HG02884 (cell line): Measurements from ENCODE around the gene CADPS2.

ENCODE experiments used
- ATAC-seq: cut with Tn5 transposase; IDR thresholded peaks from one replicate; pipeline ENCODE4 v1.9.1; 2021; ENCODE audit warnings: mild to moderate bottlenecking, moderate library complexity; ENCODE audit not compliant: unreplicated experiment

CADPS2 gene

DNA sequence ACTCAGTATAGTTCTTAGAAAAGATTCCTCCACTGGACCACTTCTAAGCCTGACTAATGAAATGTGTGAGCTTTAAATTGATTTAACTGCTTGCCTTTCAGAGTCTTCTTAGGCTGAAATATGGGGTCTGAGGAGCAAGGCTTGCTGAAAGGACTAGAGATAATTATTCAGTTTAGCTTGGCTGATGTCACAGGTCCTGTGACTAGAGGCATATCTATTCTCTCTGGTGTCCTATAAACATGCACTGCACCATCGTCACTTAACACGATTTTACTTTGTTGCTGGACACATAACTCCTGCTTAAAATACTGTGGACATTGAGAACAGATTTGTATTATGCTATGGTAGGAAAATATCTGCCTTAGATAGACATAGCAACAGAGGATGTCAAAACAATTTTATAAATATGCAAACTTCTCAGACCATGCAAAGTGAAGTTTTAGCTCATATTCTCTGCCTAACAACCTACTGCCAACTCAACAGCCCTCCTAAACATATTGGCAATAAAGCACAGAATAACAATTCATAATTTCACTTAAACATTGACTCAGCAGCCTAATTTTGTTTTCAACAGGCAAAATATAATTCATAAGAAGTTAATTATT, 267.6 kb downstream of the CADPS2 start:
- ATAC-seq, result no peak

- no peak for ATAC-seq
Observed at GRCh38 chr7:122616951-122617350, 269.3 kb downstream of the CADPS2 start.

DNA sequence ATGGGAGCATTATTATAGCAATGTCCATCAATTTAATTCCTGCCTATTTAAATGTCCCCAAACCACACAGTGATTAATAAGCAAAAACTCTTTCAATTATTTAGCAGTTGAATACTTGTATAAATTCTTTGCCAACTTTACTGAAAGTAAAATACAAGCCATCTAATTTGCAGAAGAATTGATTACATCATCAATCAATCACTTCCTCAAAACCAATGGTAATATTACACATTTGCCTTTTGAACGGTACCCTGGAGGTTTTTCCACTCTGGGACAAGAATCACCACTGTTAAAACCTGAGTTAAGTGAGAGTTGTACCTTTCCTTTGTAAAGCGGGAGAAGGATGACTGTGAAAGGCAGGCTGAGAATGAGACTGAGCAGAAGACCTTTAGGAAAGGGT, 280.3 kb downstream of the CADPS2 start:
- no peak for ATAC-seq

DNA sequence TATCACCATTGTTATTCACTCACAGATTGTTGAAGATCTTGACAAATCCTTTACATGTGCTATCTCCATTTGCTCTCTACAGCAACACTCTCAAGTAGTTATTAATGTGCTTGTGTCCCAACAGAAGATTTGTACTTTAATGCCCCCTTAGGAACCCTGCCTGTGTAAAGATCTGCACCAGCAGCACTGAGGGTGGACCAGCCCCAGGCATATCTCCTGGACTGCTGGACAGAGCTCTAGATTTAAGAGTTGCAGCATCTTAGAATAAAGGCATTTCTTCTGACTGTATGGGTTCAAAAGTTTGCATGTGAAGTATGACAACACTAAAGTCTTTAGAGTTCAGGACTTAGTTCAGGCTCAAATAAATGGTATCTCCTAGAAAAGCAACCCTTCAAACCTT, 282.0 kb downstream of the CADPS2 start:
- no peak for ATAC-seq

GRCh38 chr7:122602800-122603199, 283.5 kb downstream of the CADPS2 start:
- no peak for ATAC-seq

DNA sequence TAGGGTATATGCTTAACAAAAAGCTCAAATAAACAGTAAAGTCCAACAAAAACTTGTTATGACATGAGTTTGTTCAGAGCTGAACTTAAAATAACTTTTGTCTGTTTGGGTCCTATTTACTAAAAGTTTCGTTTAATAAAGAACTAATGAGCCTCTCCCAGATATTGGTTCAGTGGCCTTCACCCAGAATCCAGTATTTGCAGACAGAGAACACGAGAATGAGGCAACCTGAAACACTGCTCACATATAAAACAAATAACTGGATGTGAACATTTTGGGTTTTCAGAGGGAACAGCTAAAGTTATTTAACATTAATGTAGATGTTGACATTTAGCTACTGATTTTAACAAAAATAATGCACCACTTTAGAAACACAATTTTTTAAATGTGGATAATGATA, 285.6 kb downstream of the CADPS2 start:
- no peak for ATAC-seq

- no peak for ATAC-seq
Observed at GRCh38 chr7:122600042-122600441, 286.2 kb downstream of the CADPS2 start.

GRCh38 chr7:122597277-122597676, 289.0 kb downstream of the CADPS2 start:
- no peak for ATAC-seq

DNA sequence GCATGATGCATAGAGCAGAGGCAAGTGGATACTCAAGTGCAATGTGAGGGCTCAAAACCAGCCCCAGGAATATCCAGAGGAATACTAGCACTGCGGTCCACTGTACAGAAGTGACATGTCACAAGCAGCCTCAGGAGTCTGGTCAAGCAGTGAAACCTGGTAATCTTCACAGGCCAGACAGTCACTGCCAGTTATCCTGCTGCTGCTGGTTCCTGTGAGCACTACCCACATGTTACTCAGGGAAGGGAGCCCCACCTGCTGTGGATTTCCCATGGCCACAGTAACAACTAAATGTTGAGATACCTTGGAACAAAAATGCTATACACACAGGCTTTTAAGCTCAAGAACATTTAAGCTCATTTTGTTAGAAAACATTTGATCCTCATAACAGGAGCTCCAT, 290.4 kb downstream of the CADPS2 start:
- no peak for ATAC-seq

GRCh38 chr7:122588621-122589020, 297.6 kb downstream of the CADPS2 start:
- ATAC-seq, result no peak

- ATAC-seq, result no peak
Observed at GRCh38 chr7:122584676-122585251, 301.5 kb downstream of the CADPS2 start.

GRCh38 chr7:122578350-122578749, 307.9 kb downstream of the CADPS2 start:
- ATAC-seq, result no peak

GRCh38 chr7:122577449-122578003, 308.7 kb downstream of the CADPS2 start:
- no peak for ATAC-seq

DNA sequence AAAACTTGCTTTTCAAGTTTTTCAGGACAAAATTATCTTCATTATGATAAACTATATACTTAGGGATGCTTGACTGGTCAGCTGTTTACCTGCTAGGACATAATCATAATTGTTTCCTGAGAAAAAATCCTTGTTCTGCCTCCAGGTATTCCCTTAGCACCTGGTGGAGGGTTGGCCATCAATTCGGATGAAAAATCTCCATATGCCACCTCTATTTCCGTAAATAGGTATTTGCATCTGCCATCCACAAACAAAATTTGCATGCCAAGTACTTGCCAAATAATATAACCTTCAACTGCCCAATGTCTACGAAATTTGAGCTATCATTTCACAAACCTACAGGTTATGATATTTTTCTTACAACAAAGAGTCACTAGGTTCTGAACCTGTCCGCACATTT, 313.6 kb downstream of the CADPS2 start:
- ATAC-seq, result no peak

- ATAC-seq, result no peak
Observed at GRCh38 chr7:122561326-122561725, 324.9 kb downstream of the CADPS2 start.

DNA sequence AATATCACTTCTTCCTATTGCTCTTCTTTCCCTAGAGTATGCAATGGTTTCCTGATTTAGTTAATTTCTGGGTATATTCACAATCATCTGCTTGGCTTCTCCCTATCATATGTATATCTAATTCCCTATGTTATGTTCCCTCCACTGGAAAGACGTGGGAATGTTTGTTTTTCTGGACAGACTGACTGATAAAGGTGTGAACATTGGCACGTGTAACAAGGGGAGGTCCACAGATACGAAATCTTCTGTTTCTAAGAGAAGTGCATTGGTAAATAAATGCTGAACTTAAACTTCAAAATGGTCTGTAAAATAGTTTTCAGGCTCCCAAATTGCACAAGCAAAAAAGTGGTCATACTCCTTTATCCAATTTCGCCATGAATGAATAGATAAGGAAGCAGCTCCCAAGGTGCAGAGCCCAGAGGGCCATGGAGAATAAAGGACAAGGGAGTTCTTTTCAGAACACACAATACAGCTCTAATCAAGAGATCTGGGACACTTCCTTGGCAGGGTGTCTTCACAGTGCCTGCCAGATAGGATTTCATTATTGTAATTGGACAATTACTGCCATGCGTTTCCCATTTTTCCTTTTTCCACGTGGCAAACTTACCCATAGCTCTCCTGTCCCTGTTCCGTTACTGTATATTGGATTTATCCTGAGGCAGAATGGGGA, 329.3 kb downstream of the CADPS2 start:
- ATAC-seq, result no peak

- ATAC-seq, result no peak
Observed at GRCh38 chr7:122556219-122556618, 330.0 kb downstream of the CADPS2 start.

GRCh38 chr7:122553761-122554160, 332.5 kb downstream of the CADPS2 start:
- ATAC-seq, result no peak

GRCh38 chr7:122552769-122553168, 333.5 kb downstream of the CADPS2 start:
- ATAC-seq, result no peak

- no peak for ATAC-seq
Observed at GRCh38 chr7:122550545-122550944, 335.7 kb downstream of the CADPS2 start.

DNA sequence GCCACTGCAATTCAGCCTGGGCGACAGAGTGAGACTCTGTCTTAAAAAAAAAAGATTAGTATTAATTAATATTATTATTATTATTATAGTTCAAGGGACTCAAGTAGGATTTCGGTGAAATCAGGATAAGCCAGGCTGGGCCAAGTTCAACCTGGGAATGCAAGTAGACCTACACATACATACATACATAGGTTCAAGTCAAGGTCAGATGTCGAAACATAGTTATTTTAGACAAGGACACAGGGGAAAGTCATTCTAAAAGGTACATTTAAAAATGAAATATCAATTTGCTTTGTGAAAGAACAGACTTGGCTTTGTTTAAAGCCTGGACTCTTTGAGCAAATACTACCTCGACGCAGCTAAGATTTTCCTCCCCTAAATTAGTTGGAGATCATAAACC, 336.7 kb downstream of the CADPS2 start:
- no peak for ATAC-seq

GRCh38 chr7:122546496-122546895, 339.8 kb downstream of the CADPS2 start:
- ATAC-seq, result no peak
